ENCODE results near the gene FSIP1.

FSIP1 gene

DNA sequence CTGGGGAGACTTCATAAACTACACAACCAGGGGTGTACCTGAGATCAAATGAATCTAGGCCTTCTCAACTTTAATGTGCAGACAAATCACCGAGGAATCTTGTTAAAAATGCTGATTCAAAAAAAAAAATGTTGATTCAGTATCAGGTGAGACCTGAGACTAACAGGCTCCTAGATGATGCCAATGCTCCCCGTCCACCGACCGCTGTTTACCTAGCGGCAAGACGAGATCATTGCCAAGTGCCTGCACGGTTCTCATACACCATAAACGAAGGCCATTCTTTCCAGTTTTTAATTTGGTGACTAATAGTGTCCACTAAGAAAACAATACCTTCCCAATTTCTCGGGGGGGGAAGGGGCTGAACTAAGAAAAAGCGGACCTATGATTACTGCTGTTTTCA is 2.5 kb upstream of the FSIP1 start:
- H3K4me3 Mint-ChIP-seq, result peak overlapping the region; percentile 16
- H3K27ac Mint-ChIP-seq, result no peak overlapping the region

DNA sequence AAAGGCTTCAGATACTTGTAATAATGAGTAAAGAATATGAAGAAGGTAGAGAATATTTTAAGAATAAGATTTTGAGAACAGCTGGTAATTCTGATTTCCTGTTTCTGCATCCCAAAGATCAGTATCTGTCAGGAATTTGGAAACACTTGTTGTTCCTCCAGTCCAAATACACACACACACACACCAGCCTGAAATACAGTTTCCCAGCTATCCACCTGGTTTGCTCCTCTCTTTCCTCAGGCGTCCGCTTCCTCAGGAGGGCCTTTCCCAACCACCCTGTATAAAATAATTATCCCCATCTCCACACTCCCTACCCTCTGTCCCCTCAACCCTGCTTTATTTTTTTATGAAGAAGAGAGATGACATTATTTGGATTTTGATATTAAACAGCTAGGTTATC is 2.0 kb upstream of the FSIP1 start:
- Mint-ChIP-seq H3K4me3 (peak overlapping the region; percentile 16), H3K27ac (no peak overlapping the region), H3K36me3 (peaks cover 12% of the 10 kb centered on the region), H3K9me3 (no peaks in the 10 kb centered on the region), H3K4me1 (peaks cover 38% of the 10 kb centered on the region)
- ATAC-seq (no peak), DNase-seq (ENCODE audit: low spot score in 2 of 2) (no peak)

More for the DNA sequence above, 2.5 kb upstream of the FSIP1 start:
- DNase-seq (ENCODE audit: low spot score in 2 of 2), result no peak
- ATAC-seq, result no peak
- Mint-ChIP-seq H3K4me1 (peaks cover 38% of the 10 kb centered on the region), H3K36me3 (peaks cover 12% of the 10 kb centered on the region), H3K9me3 (no peaks in the 10 kb centered on the region)

GRCh38 chr15:39784125-39784524 is 1.5 kb upstream of the FSIP1 start:
- Mint-ChIP-seq H3K4me3 (peak overlapping the region; percentile 69), H3K36me3 (peaks cover 12% of the 10 kb centered on the region), H3K9me3 (no peaks in the 10 kb centered on the region), H3K4me1 (peaks cover 38% of the 10 kb centered on the region), H3K27ac (peak overlapping the region; percentile 63)
- DNase-seq (ENCODE audit: low spot score in 2 of 2), result no peak
- ATAC-seq, result no peak

- Mint-ChIP-seq H3K9me3 (no peaks in the 10 kb centered on the region), H3K4me1 (peaks cover 37% of the 10 kb centered on the region), H3K36me3 (peaks cover 12% of the 10 kb centered on the region), H3K4me3 (peak overlapping the region; percentile 69), H3K27ac (peak overlapping the region; percentile 63)
- no peak for ATAC-seq
- no peak for DNase-seq (ENCODE audit: low spot score in 2 of 2)
These were observed 691 bp upstream of the FSIP1 start for GRCh38 chr15:39783244-39783820.

DNA sequence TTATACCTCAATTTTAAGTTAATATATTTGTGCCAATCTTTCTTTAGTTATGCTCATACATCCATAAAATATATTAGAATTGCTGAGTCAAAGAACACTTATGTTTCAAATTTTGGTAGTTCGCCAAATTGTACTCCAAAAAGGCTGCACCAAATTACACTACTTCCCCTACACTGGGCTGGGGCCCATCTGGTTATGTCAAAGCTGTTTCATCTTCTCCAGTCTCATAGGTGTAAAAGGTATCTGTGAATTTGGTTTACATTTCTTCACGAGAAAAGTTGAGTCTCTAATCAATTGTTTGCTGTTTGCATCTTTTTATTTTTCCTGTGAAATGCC is 706 bp downstream of the FSIP1 start:
- Mint-ChIP-seq H3K36me3 (peaks cover 12% of the 10 kb centered on the region), H3K4me1 (peaks cover 28% of the 10 kb centered on the region), H3K27ac (peak overlapping the region; percentile 63), H3K4me3 (peak overlapping the region; percentile 69), H3K9me3 (no peaks in the 10 kb centered on the region)
- ATAC-seq (no peak), DNase-seq (ENCODE audit: low spot score in 2 of 2) (no peak)

DNA sequence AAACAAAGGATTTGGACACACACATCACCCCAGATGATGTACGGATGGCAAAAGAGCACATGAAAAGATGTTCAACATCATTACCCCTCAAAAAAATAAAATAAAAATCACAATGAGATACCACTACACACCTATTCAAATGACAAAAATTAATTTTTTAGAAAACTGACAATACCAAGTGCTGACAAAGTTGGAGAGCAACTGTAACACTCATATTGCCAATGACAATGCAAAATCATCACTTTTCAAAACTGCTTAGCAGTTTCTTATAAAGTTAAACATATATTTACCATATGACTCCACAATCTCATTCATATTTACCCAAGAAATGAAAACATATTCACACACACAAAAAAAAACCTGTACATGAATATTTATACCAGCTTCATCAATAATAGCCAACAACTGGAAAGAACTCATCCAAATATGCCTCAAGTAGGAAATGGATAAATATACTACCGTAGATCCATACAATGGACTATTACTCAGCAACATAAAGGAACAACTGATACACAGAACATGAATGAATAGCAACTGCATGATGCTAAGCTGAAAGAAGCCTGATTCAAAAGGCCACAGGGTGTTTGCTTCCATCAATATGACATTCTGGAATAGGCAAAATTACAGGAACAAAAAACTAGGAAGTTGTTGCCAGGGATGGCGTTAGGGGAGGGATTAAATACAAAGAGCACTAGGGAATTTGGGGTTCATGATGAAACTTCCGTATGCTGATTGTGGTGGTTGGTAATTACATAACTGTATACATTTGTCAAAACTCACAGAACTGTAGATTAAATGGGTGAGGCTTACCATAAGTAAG is 1.3 kb downstream of the FSIP1 start:
- Mint-ChIP-seq H3K4me1 (peaks cover 25% of the 10 kb centered on the region), H3K9me3 (no peaks in the 10 kb centered on the region), H3K27ac (no peak overlapping the region), H3K36me3 (peaks cover 12% of the 10 kb centered on the region), H3K4me3 (peak overlapping the region; percentile 69)
- no peak for ATAC-seq
- DNase-seq (ENCODE audit: low spot score in 2 of 2), result no peak

DNA sequence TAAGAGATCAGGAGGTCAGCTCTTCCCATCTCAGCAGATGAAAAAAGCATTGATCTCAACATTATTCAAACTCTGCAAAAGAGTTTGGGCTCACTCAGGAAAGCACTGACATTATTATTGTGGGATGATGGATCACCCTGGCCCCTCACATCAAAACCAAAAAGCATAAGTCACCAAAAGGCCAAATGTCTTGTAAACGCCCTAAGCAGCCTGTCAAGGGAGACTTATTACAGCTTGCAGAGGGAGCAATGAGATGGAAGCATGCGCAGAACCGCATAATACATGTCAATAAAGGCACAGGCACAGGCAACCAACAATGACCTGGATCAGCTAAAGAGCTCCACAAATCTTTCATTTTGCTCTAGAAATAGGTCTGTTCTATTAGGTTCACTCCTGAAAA is 4.6 kb downstream of the FSIP1 start:
- Mint-ChIP-seq H3K36me3 (peaks cover 6% of the 10 kb centered on the region), H3K27ac (no peak overlapping the region), H3K4me3 (no peak overlapping the region), H3K9me3 (no peaks in the 10 kb centered on the region), H3K4me1 (no peaks in the 10 kb centered on the region)
- ATAC-seq, result no peak
- no peak for DNase-seq (ENCODE audit: low spot score in 2 of 2)

- DNase-seq (ENCODE audit: low spot score in 2 of 2) (no peak), ATAC-seq (no peak)
- H3K4me3 Mint-ChIP-seq, result no peak overlapping the region
- no peak overlapping the region for H3K27ac Mint-ChIP-seq
- H3K9me3 Mint-ChIP-seq, result no peaks in the 10 kb centered on the region
- no peaks in the 10 kb centered on the region for H3K4me1 Mint-ChIP-seq
- H3K36me3 Mint-ChIP-seq, result peaks cover 2% of the 10 kb centered on the region
These were observed 5.1 kb downstream of the FSIP1 start for GRCh38 chr15:39777496-39777895.

DNA sequence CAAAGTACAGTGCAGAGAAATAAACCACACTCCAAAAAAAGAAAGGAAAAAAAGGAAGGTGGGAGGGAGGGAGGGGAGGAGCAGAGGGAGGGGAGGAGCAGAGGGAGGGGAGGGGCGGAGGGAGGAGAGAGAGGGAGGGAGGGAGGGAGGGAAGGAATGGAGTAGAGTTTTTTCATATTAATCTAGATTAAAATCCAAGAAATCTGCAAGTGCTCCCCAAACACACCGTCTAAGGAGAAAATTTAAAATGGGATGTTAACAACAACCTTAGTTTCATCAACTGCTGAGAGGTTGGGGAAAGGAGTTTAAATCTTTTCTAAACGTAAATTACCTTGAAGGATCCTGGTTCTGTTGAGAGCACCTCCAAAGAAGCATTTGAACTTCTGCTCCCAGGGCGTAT is 6.6 kb downstream of the FSIP1 start:
- Mint-ChIP-seq H3K4me1 (peaks cover 5% of the 10 kb centered on the region), H3K36me3 (no peaks in the 10 kb centered on the region), H3K4me3 (no peak overlapping the region), H3K9me3 (no peaks in the 10 kb centered on the region), H3K27ac (no peak overlapping the region)
- ATAC-seq, result no peak
- DNase-seq (ENCODE audit: low spot score in 2 of 2), result no peak

DNA sequence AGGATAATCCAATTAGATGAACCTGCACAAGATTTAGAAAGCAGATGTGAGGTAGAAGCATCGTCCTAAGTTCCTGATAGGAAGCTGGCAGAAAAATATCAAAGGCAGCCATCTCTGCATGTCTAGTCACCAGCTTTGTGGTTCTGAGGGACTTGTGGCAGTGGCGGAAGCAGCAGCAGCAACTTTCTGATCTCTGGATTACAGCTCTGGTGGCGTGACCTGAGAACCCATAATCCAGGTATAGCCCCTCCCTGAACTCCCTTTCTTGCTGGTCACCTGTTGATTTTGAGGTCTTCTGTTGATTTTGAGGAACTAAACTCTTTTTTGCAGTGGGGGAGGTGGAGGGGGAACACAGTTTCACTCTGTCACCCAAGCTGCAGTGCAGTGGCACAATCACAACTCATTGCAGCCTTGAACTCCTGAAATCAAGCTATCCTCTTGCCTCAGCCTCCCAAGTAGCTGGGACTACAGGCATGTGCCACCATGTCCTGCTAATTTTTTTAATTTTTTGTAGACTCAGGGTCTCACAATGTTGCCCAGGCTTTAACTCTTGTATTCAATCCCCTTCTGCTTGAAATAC is 7.9 kb downstream of the FSIP1 start:
- no peaks in the 10 kb centered on the region for H3K36me3 Mint-ChIP-seq
- DNase-seq (ENCODE audit: low spot score in 2 of 2), result no peak
- peak; percentile 75 for ATAC-seq
- H3K4me1 Mint-ChIP-seq, result peaks cover 6% of the 10 kb centered on the region
- no peaks in the 10 kb centered on the region for H3K9me3 Mint-ChIP-seq
- H3K27ac Mint-ChIP-seq, result peak overlapping the region; percentile 29
- H3K4me3 Mint-ChIP-seq, result peak overlapping the region; percentile 20

DNA sequence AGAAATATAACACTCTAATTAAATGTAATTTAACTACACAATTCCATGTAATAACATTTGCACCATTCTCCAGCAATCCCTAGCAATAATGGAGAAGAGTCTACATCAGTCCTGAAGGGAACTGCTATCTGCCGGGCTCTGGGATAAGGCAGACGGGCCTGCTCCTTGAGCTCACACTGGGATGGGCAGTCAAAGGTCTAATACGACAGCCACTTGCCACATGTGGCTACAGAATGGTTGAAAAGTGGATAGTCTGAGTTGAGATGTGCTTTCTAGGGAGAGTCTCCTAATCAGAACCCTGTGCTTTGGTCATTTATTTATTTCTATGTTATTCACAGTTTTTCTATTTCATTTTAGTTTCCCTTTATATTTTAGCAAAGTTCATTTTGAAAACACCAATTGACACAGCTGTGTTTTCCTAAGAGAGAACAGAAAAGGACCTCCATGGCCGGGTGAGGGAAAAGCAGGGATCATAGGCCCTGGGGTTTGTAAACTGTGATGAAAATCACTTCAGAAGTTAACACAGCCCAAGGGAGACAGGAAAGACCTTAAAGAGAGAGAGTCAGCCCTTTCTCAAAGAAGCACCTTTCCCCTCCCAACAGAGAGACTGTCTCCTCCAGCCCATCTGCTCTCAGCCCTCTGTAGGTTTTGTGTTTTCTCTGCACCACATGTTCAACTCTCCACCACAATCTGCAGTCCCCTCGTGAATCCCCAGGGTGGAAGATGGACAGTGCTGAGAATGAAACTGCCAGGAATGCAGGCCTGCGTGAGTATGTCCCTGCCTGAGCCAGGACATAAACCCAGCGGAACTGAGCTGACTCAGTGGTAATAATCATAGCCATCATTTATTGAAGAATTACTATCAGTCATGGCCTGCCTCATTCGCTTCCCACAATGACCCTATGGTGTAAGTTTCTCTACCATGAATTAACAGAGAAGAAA is 11.6 kb downstream of the FSIP1 start:
- DNase-seq (ENCODE audit: low spot score in 2 of 2) (no peak), ATAC-seq (no peak)
- Mint-ChIP-seq H3K9me3 (no peaks in the 10 kb centered on the region), H3K4me3 (no peak overlapping the region), H3K4me1 (peaks cover 6% of the 10 kb centered on the region), H3K36me3 (no peaks in the 10 kb centered on the region), H3K27ac (peak overlapping the region; percentile 75)

- Mint-ChIP-seq H3K36me3 (no peaks in the 10 kb centered on the region), H3K4me3 (no peak overlapping the region), H3K4me1 (peaks cover 6% of the 10 kb centered on the region), H3K27ac (no peak overlapping the region), H3K9me3 (no peaks in the 10 kb centered on the region)
- no peak for ATAC-seq
- DNase-seq (ENCODE audit: low spot score in 2 of 2), result no peak
These were observed 14.7 kb downstream of the FSIP1 start for GRCh38 chr15:39767921-39768320.

GRCh38 chr15:39761006-39761405 is 21.6 kb downstream of the FSIP1 start:
- Mint-ChIP-seq H3K27ac (no peak overlapping the region), H3K4me1 (no peaks in the 10 kb centered on the region), H3K36me3 (no peaks in the 10 kb centered on the region), H3K9me3 (no peaks in the 10 kb centered on the region), H3K4me3 (no peak overlapping the region)
- ATAC-seq (no peak), DNase-seq (ENCODE audit: low spot score in 2 of 2) (no peak)

- Mint-ChIP-seq H3K4me1 (no peaks in the 10 kb centered on the region), H3K9me3 (no peaks in the 10 kb centered on the region)
These were observed 25.7 kb downstream of the FSIP1 start for GRCh38 chr15:39756806-39757522.

DNA sequence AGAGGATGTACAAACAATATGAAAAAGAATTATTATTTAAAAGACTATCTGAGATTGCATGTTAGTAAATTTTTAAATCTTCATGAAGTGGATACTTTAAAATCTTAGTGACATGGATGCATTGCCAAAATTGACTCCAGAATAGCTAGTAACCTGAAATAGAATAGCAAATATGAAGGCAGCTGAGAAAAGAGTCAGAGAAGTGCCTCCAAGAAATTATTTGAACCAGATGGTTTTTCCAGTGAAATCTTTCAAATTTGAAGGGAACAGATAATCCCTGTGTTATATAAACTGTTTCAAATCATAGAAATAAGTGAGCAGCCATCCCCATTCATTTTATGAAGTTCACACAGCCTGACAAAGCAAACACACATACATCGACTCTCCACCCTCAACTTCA is 29.6 kb downstream of the FSIP1 start:
- DNase-seq (ENCODE audit: low spot score in 2 of 2), result no peak
- H3K36me3 Mint-ChIP-seq, result no peaks in the 10 kb centered on the region
- no peak for ATAC-seq
- H3K4me1 Mint-ChIP-seq, result no peaks in the 10 kb centered on the region
- H3K27ac Mint-ChIP-seq, result no peak overlapping the region
- H3K4me3 Mint-ChIP-seq, result no peak overlapping the region
- no peaks in the 10 kb centered on the region for H3K9me3 Mint-ChIP-seq

More at GRCh38 chr15:39756806-39757522, 25.7 kb downstream of the FSIP1 start:
- Mint-ChIP-seq H3K4me3 (no peak overlapping the region), H3K36me3 (no peaks in the 10 kb centered on the region), H3K27ac (no peak overlapping the region)
- no peak for DNase-seq (ENCODE audit: low spot score in 2 of 2)
- no peak for ATAC-seq

Data from stimulated activated effector memory CD8-positive, alpha-beta T cell treated with anti-CD3 and anti-CD28 coated beads, Interleukin-12 subunit alpha, Interleukin-12 subunit beta, amount 100 ng/mL, for 72 hours (primary cell).